H1 (cell line): Measurements from ENCODE around the gene NANOS3. TPM values are rescaled to one million over a fixed set of nuclear protein-coding genes. Genes with fewer than 3 reads are reported as not detected.

Source experiments
- ASH2L ChIP-seq: fragments of 200-600, 300-600 bp; sonication (generic); IDR thresholded peaks from one replicate; pipeline ENCODE4 v1.7.1; 2017; ENCODE audit warnings: low read length
- ATF2 ChIP-seq: IDR thresholded peaks from 2 replicates; pipeline ENCODE4 v1.6.1; 2012; ENCODE audit warnings: low read length, inconsistent platforms
- ATF3 ChIP-seq: IDR thresholded peaks from 2 replicates; pipeline ENCODE4 v1.6.1; 2011; ENCODE audit warnings: low read depth, mild to moderate bottlenecking, low read length; ENCODE audit not compliant: insufficient read depth
- BACH1 ChIP-seq: IDR thresholded peaks from 2 replicates; pipeline ENCODE4 v1.6.1; 2012; ENCODE audit warnings: low read length, improper control_type of control experiment
- BCL11A ChIP-seq, 2 experiments: IDR thresholded peaks; one replicate each; pipeline ENCODE4 v1.6.1; 2011; ENCODE audit warnings: low read depth in 2 of 2, low read length in 2 of 2, mild to moderate bottlenecking in 2 of 2
- BRCA1 ChIP-seq: IDR thresholded peaks from 2 replicates; pipeline ENCODE4 v1.6.1; 2012; ENCODE audit warnings: low read depth, low read length, improper control_type of control experiment
- E2F6 ChIP-seq: IDR thresholded peaks from 2 replicates; pipeline ENCODE4 v1.6.1; 2012; ENCODE audit warnings: inconsistent platforms
- EGR1 ChIP-seq: IDR thresholded peaks from 2 replicates; pipeline ENCODE4 v1.6.1; 2011; ENCODE audit warnings: low read depth, low read length, borderline replicate concordance
- EP300 ChIP-seq, 2 experiments: IDR thresholded peaks; 1 replicate in 1 of 2; 2 replicates in 1 of 2; pipeline ENCODE4 v1.6.1; 2011 to 2012; ENCODE audit warnings: low read depth in 2 of 2, low read length in 2 of 2, mild to moderate bottlenecking in 2 of 2, borderline replicate concordance in 1 of 2, inconsistent platforms in 1 of 2, moderate library complexity in 1 of 2
- EZH2 ChIP-seq: fragments of 200-600 bp; sonication (generic); IDR thresholded peaks from 2 replicates; pipeline ENCODE4 v1.7.1; 2012; ENCODE audit warnings: low read depth, mild to moderate bottlenecking, moderate library complexity, low read length, inconsistent platforms; ENCODE audit not compliant: severe bottlenecking
- GTF2F1 ChIP-seq: IDR thresholded peaks from 2 replicates; pipeline ENCODE4 v1.6.1; 2012; ENCODE audit warnings: low read depth, low read length, improper control_type of control experiment, borderline replicate concordance
- MAFK ChIP-seq: IDR thresholded peaks from 2 replicates; pipeline ENCODE4 v1.6.1; 2012; ENCODE audit warnings: low read depth, mild to moderate bottlenecking, improper control_type of control experiment, low read length
- POLR2AphosphoS5 ChIP-seq: IDR thresholded peaks from 2 replicates; pipeline ENCODE4 v1.6.1; 2011; ENCODE audit warnings: low read depth, low read length
- POU5F1 ChIP-seq: IDR thresholded peaks from 2 replicates; pipeline ENCODE4 v1.6.1; 2011; ENCODE audit warnings: low read depth, mild to moderate bottlenecking, low read length, moderate library complexity
- RXRA ChIP-seq: IDR thresholded peaks from 2 replicates; pipeline ENCODE4 v1.6.1; 2011; ENCODE audit warnings: low read depth, mild to moderate bottlenecking, low read length, moderate library complexity; ENCODE audit not compliant: insufficient read depth
- SAP30 ChIP-seq: fragments of 300-600 bp; sonication (generic); IDR thresholded peaks from 2 replicates; pipeline ENCODE4 v1.7.1; 2012; ENCODE audit warnings: low read length, moderate library complexity, mild to moderate bottlenecking, inconsistent platforms; ENCODE audit not compliant: insufficient read depth, insufficient replicate concordance
- SIRT6 ChIP-seq: IDR thresholded peaks from one replicate; pipeline ENCODE4 v1.7.1; 2012; ENCODE audit warnings: low read length, inconsistent platforms
- SUZ12 ChIP-seq: fragments of 200-600 bp; sonication (generic); IDR thresholded peaks from 2 replicates; pipeline ENCODE4 v1.6.1; 2012; ENCODE audit warnings: mild to moderate bottlenecking, inconsistent platforms, low read length, moderate library complexity, mixed read lengths
- TAF7 ChIP-seq: optimal IDR thresholded peaks from 2 replicates; pipeline ENCODE3; 2011; ENCODE audit warnings: low read depth, mild to moderate bottlenecking, inconsistent platforms, low read length, moderate library complexity, borderline replicate concordance
- TCF12 ChIP-seq: IDR thresholded peaks from 2 replicates; pipeline ENCODE4 v1.6.1; 2011; ENCODE audit warnings: low read depth, mild to moderate bottlenecking, low read length
- ZNF274 ChIP-seq: IDR thresholded peaks from 2 replicates; pipeline ENCODE4 v1.7.0; 2012; ENCODE audit warnings: low read length, borderline replicate concordance; ENCODE audit errors: extremely low read depth
- polyA plus RNA-seq, 7 experiments: library from polyadenylated mRNA; depleted of rRNA in 3 of 7; stranded (reverse) in 5 of 7; unstranded in 2 of 7; fragments of >200 nt in 5 of 7; fragments of 200-250 nt in 2 of 7; gene quantifications; 1 replicate in 5 of 7; 2 replicates in 1 of 7; 4 replicates in 1 of 7; pipeline versions ENCODE4 v1.2.1 to v1.2.3, GENCODE V29; 2011 to 2013; ENCODE audit warnings: missing spikeins in 2 of 7, mixed read lengths in 2 of 7
- total RNA-seq: library from RNA; stranded (reverse); fragmentation: NEBNext Ultra II Directional; extraction: Animal tissue kit (Norgen Biotek cat#: 25700); gene quantifications from 2 replicates; pipeline ENCODE4 v1.2.1, GENCODE V29; 2021

Gene NANOS3
- total and polyA plus RNA-seq, 2 of the 8 experiments (the other 6 are each of a cell fraction or from before 2014, with no cell fraction given), result 0.62 TPM; not detected in 1

GRCh38 chr19:13833330-13834243, 43.3 kb upstream of the NANOS3 start (continued):
- TF ChIP-seq ASH2L (peak; percentile 18), POU5F1 (no peak), POLR2AphosphoS5 (0 out of 2 replicates have a peak, but pooled peaks have one; percentile 28), EGR1 (0 out of 2 replicates have a peak, but pooled peaks have one; percentile 19), TCF12 (no peak), BRCA1 (no peak), EP300 (IDR thresholded peaks at IDR 0.05; ENCODE audit: borderline replicate concordance in 1 of 2, low read depth in 2 of 2, low read length in 2 of 2) (no peak), BCL11A (IDR thresholded peaks at IDR 0.05; ENCODE audit: low read depth in 2 of 2, low read length in 2 of 2) (no peak), MAFK (no peak), RXRA (no peak), ZNF274 (no peak), ATF2 (no peak), GTF2F1 (no peak), SAP30 (no peak), BACH1 (no peak), SUZ12 (no peak), EZH2 (no peak), TAF7 (no peak), E2F6 (no peak), SIRT6 (no peak), ATF3 (no peak)
- TF ChIP-seq, all 59 proteins: peak for 18
